Right lobe of liver (tissue), 6 donors: Measurements from ENCODE around the gene SPTB. TPM values are rescaled to one million over a fixed set of nuclear protein-coding genes. Genes with fewer than 3 reads are reported as not detected.

Experiments used
- ATAC-seq, 4 donors: fragments of 200-7000 bp; cut with Tn5 transposase; one replicate each; pipeline ENCODE4 v1.9.1; 2020; ENCODE audit warnings: mild to moderate bottlenecking in 4 of 4, moderate library complexity in 4 of 4
- DNase-seq, 3 donors: peaks; one replicate each; pipeline ENCODE4 v3.0.0-alpha.2; 2020
- H3K27ac ChIP-seq, 3 donors: fragments of 200-600 bp; one replicate each; pipeline ENCODE4 v1.8.0; 2022
- H3K27me3 ChIP-seq, 2 donors: fragments of 200-600 bp; one replicate each; pipeline ENCODE4 v1.8.0; 2022
- H3K36me3 ChIP-seq, 4 donors: fragments of 200-600 bp; sonication (generic) in 1 of 4; one replicate each; pipeline versions ENCODE4 v1.5.1 to v1.8.0; 2017 to 2022; ENCODE audit warnings: control low read depth in 1 of 4
- H3K4me1 ChIP-seq, 4 donors: fragments of 200-600 bp; sonication (generic) in 1 of 4; one replicate each; pipeline versions ENCODE4 v1.5.1 to v1.8.0; 2017 to 2022; ENCODE audit warnings: control low read depth in 1 of 4
- H3K4me3 ChIP-seq, 3 donors: fragments of 200-600 bp; one replicate each; pipeline ENCODE4 v1.8.0; 2022
- H3K9me3 ChIP-seq, 4 donors: fragments of 200-600 bp; sonication (generic) in 1 of 4; one replicate each; pipeline versions ENCODE4 v1.5.1 to v1.8.0; 2017 to 2022; ENCODE audit warnings: control low read depth in 1 of 4
- CTCF ChIP-seq, 4 donors: fragments of 200-600 bp in 3 of 4; fragments of 450-650 bp in 1 of 4; IDR thresholded peaks; one replicate each; pipeline versions ENCODE4 v1.5.1 to v1.8.0; 2016 to 2022; ENCODE audit warnings: antibody characterized with exemption in 4 of 4, mild to moderate bottlenecking in 2 of 4
- POLR2A ChIP-seq: fragments of 450-650 bp; IDR thresholded peaks from one replicate; pipeline ENCODE4 v1.6.1; 2017; ENCODE audit warnings: antibody characterized with exemption, mild to moderate bottlenecking
- WGBS: methylation state at CpG from one replicate; pipeline ENCODE4 v1.1.6; 2018; ENCODE audit warnings: low coverage, low lambda C conversion rate; ENCODE audit not compliant: insufficient coverage; ENCODE audit errors: missing lambda C conversion rate; 5-methylcytosine and 5-hydroxymethylcytosine counted together
- intact Hi-C, 2 donors: fragments of 100-400 bp; cut with DNase I; formaldehyde crosslinking; loops; one replicate each; pipeline versions ENCODE4 v1.11.2 to v1.14.1; 2022
- total RNA-seq, 6 experiments: library from RNA; depleted of rRNA in 2 of 6; stranded (reverse); fragments of >200 nt in 2 of 6; fragmentation: NEBNext Ultra II Directional in 3 of 6; extraction: Animal tissue kit (Norgen Biotek cat#: 25700) in 3 of 6; gene quantifications; one replicate each; pipeline versions ENCODE4 v1.1.0 to v1.2.4, GENCODE V29; 2016 to 2023
- donor health status: DM: no; HTN: yes; CAD: no.
- donor health status: DM: no; HTN: no; CAD: no.
- donor health status: DM: no; HTN: no; CAD: no.
- donor health status: DM: no; HTN: yes; CAD: no.
- donor health status: DM: no; HTN: yes; CAD: no.

The SPTB gene
- total RNA-seq, 6 experiments from 2014 or later: 0.12 to 2.4 (median 0.72) TPM

DNA sequence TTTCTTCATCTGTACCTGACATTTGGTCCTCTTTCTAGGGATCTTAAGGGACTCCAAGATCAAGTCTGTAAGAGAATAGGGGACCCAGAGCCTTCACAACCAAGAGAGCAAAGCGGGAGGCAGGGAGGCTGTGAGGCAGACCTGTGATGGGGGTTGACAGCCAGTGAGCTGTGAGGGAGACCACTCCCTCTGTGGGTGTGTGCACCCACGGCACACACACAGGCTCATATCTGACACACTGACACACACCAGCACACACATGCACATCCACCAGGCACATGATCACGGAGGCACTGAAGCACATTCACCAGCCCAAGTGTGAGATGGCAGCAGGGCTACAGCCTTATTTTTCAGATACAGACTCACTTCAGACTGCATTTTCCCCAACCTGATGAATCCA, 55.2 kb downstream of the SPTB start:
- no peaks in the 10 kb centered on the region for H3K36me3 ChIP-seq
- TF ChIP-seq CTCF (IDR thresholded peaks at IDR 0.05): no peak
- no peak for TF ChIP-seq POLR2A
- no peak for ATAC-seq
- no peaks in the 10 kb centered on the region for H3K4me1 ChIP-seq
- intact Hi-C loops: loop anchor here (5.0 to 10.0 kb wide), 2 partner anchors 50 to 68 kb away; partner anchors contain the start of gene SPTB (in 1 of the 2)
- no peaks in the 10 kb centered on the region for H3K27me3 ChIP-seq
- no peak overlapping the region for H3K27ac ChIP-seq
- no CpG with 5 or more reads among the region's 3 CpGs for WGBS
- no peak overlapping the region for H3K4me3 ChIP-seq
- no peaks in the 10 kb centered on the region for H3K9me3 ChIP-seq
- DNase-seq: no peak

- TF ChIP-seq CTCF (IDR thresholded peaks at IDR 0.05) (peak; percentile 76 to 86 (median 82)), POLR2A (no peak)
- Histone ChIP-seq H3K27ac (no peak overlapping the region), H3K36me3 (no peaks in the 10 kb centered on the region), H3K4me3 (no peak overlapping the region), H3K4me1 (no peaks in the 10 kb centered on the region), H3K27me3 (no peaks in the 10 kb centered on the region), H3K9me3 (no peaks in the 10 kb centered on the region)
- peak; percentile 95 to 99 (median 98) for ATAC-seq
- 8% methylated on average over 11 of the region's 15 CpGs for WGBS
- intact Hi-C loops: loop anchor here (5.0 to 10.0 kb wide), 2 partner anchors 51 to 69 kb away; partner anchors contain the start of gene SPTB (in 1 of the 2)
- DNase-seq: peak; percentile 80 to 85 (median 83)
These were observed 56.3 kb downstream of the SPTB start for GRCh38 chr14:64823305-64823861.

GRCh38 chr14:64821651-64822050, 58.1 kb downstream of the SPTB start:
- Histone ChIP-seq H3K4me3 (no peak overlapping the region), H3K4me1 (no peaks in the 10 kb centered on the region), H3K27ac (no peak overlapping the region), H3K27me3 (no peaks in the 10 kb centered on the region), H3K36me3 (no peaks in the 10 kb centered on the region), H3K9me3 (no peaks in the 10 kb centered on the region)
- TF ChIP-seq CTCF (IDR thresholded peaks at IDR 0.05) (no peak), POLR2A (no peak)
- DNase-seq (no peak), ATAC-seq (no peak)
- WGBS: 81% methylated on average over 4 of the region's 4 CpGs
- intact Hi-C loops: loop anchor here (5.0 to 10.0 kb wide), 2 partner anchors 53 to 71 kb away; partner anchors contain the start of gene SPTB (in 1 of the 2)

DNA sequence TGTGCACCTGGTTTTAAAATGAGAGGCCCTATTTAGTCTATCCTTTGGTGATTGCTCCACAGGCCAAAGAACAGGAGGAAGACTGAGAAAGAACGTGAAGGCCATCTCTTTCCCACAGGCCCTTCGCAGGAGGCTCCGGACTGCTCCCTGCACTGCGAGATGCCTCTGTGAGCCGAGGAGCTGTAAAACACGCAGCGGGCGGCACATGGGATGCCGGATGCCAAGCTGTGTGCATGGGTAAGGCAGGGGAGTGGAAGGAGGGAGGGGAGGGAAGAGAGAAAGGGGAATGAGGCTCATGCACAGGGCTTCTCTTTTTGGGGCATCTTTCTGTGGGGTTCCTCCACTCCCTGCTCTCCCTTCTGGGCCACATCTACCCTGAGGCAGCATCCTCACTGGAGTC, 61.6 kb downstream of the SPTB start:
- TF ChIP-seq CTCF (IDR thresholded peaks at IDR 0.05) (no peak), POLR2A (no peak)
- H3K9me3 ChIP-seq: no peaks in the 10 kb centered on the region
- H3K27me3 ChIP-seq: no peaks in the 10 kb centered on the region
- H3K27ac ChIP-seq: no peak overlapping the region
- WGBS: 75% methylated on average over 9 of the region's 9 CpGs
- no peak for DNase-seq
- no peaks in the 10 kb centered on the region for H3K36me3 ChIP-seq
- no peak for ATAC-seq
- intact Hi-C loops: no loop called here
- no peaks in the 10 kb centered on the region for H3K4me1 ChIP-seq
- no peak overlapping the region for H3K4me3 ChIP-seq
